Stimulated activated CD8-positive, alpha-beta memory T cell treated with anti-CD3 and anti-CD28 coated beads, Interleukin-12 subunit alpha, Interleukin-12 subunit beta, amount 100 ng/mL, for 1 hour (primary cell): ENCODE measurements around the gene UVRAG.
"Not testable (repeated sequence)": the region's sequence is repeated elsewhere in the genome, so short reads cannot be mapped to it uniquely, and the experiment has no call there.

Source experiments
- DNase-seq: peaks from one replicate; pipeline ENCODE4 v3.0.0-alpha.2; 2020; ENCODE audit warnings: low read depth

Gene UVRAG

GRCh38 chr11:75968021-75968625 is 153.1 kb downstream of the UVRAG start:
- DNase-seq, result no peak

GRCh38 chr11:75969626-75970308 is 154.8 kb downstream of the UVRAG start:
- no peak for DNase-seq

- DNase-seq, result not testable (repeated sequence)
Observed at GRCh38 chr11:75973710-75974109, 158.7 kb downstream of the UVRAG start.

- not testable (repeated sequence) for DNase-seq
Observed at GRCh38 chr11:75979075-75979474, 164.1 kb downstream of the UVRAG start.

GRCh38 chr11:75979479-75980027 is 164.5 kb downstream of the UVRAG start:
- not testable (repeated sequence) for DNase-seq

GRCh38 chr11:75980031-75980430 is 165.0 kb downstream of the UVRAG start:
- DNase-seq, result no peak

GRCh38 chr11:75981546-75981945 is 166.5 kb downstream of the UVRAG start:
- no peak for DNase-seq

- no peak for DNase-seq
Observed at GRCh38 chr11:75982309-75982708, 167.3 kb downstream of the UVRAG start.

GRCh38 chr11:75986966-75987365 is 172.0 kb downstream of the UVRAG start:
- no peak for DNase-seq

GRCh38 chr11:75993126-75993525 is 178.1 kb downstream of the UVRAG start:
- no peak for DNase-seq

GRCh38 chr11:75994616-75995015 is 179.6 kb downstream of the UVRAG start:
- no peak for DNase-seq

- no peak for DNase-seq
Observed at GRCh38 chr11:75996523-75997442, 181.8 kb downstream of the UVRAG start.

GRCh38 chr11:76004400-76004799 is 189.4 kb downstream of the UVRAG start:
- DNase-seq, result no peak

GRCh38 chr11:76005756-76006155 is 190.7 kb downstream of the UVRAG start:
- DNase-seq, result no peak

- DNase-seq, result no peak
Observed at GRCh38 chr11:76007166-76007565, 192.2 kb downstream of the UVRAG start.

GRCh38 chr11:76008474-76008873 is 193.5 kb downstream of the UVRAG start:
- DNase-seq, result no peak

GRCh38 chr11:76010051-76010450 is 195.0 kb downstream of the UVRAG start:
- DNase-seq, result no peak

- DNase-seq, result no peak
Observed at GRCh38 chr11:76013526-76013925, 198.5 kb downstream of the UVRAG start.

GRCh38 chr11:76023236-76024068 is 208.4 kb downstream of the UVRAG start:
- no peak for DNase-seq

GRCh38 chr11:76025068-76025467 is 210.1 kb downstream of the UVRAG start:
- DNase-seq, result no peak

- DNase-seq, result no peak
Observed at GRCh38 chr11:76025817-76026216, 210.8 kb downstream of the UVRAG start.

GRCh38 chr11:76026281-76026680 is 211.3 kb downstream of the UVRAG start:
- no peak for DNase-seq
